ENCODE measurements around the gene CRISP2. TPM values are rescaled to one million over a fixed set of nuclear protein-coding genes. Genes with fewer than 3 reads are reported as not detected.
"Not testable (repeated sequence)": the region's sequence is repeated elsewhere in the genome, so short reads cannot be mapped to it uniquely, and the experiment has no call there.

CRISP2 gene
- total RNA-seq: not detected

DNA sequence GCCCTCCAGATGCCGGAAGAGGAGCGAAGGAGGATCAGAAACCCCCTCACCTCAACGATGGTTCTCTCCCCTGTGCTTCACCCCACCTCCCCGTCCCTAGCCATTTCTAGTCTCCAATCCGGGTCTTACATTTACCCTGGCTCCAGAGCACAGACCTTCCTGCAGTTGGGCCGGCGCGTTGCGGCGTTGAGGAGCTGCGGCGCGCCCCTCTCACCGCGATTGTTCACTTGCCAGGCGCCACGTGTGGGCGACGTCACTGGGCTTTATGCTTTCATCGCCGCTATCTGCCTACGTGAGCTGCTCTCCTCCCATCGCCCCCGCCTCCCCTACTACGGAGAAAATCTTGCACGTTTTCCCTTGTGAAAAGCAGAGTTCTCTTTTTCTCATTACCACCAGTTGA, at the start of gene CRISP2:
Gene CRISP2, minus strand, starts transcription at position 198 of the 400 bp plus-strand sequence. CDS start 4,347 bp downstream, outside the sequence.
- Mint-ChIP-seq H3K4me3 (no peak within 1 kb of the TSS), H3K9me3 (peaks cover 3% of the 10 kb centered on the region), H3K4me1 (ENCODE audit: low read depth) (no peaks in the 10 kb centered on the region), H3K27me3 (no peaks in the 10 kb centered on the region), H3K36me3 (no peaks in the 10 kb centered on the region), H3K27ac (no peak within 1 kb of the TSS)
- DNase-seq: no peak
- intact Hi-C loops (cut with micrococcal nuclease): no loop called here
- ChIA-PET POLR2A (no interaction called here), CTCF (no interaction called here)

DNA sequence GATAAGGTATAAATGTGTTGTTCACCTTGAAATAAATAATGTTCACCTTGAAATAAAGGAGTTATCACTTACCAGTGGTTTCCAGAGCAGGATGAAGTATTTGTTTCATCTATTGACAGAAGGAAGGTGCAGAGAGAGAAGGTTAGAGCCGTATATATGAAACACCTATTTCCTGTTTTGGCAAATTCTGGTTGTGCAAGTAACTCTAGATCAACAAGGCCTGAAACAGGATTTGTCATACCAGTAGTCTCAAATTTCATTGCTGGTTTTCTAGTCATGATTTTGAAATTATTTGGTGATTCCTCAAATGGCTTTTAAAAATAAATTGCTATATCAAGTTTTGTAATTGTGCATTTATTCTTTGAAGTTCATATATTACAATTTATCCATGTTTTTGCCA, 30.9 kb upstream of the CRISP2 start, which contains the start of gene CRISP3:
Gene CRISP3, minus strand, starts transcription at position 130 of the 400 bp plus-strand sequence. Its CDS starts 21 bp downstream, at position 109.
- intact Hi-C loops (cut with micrococcal nuclease): no loop called here
- ChIA-PET CTCF (no interaction called here), POLR2A (no interaction called here)
- H3K4me1 Mint-ChIP-seq (ENCODE audit: low read depth): no peaks in the 10 kb centered on the region
- no peaks in the 10 kb centered on the region for H3K36me3 Mint-ChIP-seq
- no peaks in the 10 kb centered on the region for H3K27me3 Mint-ChIP-seq
- no peak within 1 kb of the TSS for H3K27ac Mint-ChIP-seq
- no peaks in the 10 kb centered on the region for H3K9me3 Mint-ChIP-seq
- no peak within 1 kb of the TSS for H3K4me3 Mint-ChIP-seq
- no peak for DNase-seq

- no peak overlapping the region for H3K4me3 Mint-ChIP-seq
- CTCF ChIA-PET: no interaction called here
- H3K27me3 Mint-ChIP-seq: no peaks in the 10 kb centered on the region
- H3K27ac Mint-ChIP-seq: no peak overlapping the region
- no peaks in the 10 kb centered on the region for H3K9me3 Mint-ChIP-seq
- intact Hi-C loops (cut with micrococcal nuclease): no loop called here
- H3K4me1 Mint-ChIP-seq (ENCODE audit: low read depth): no peaks in the 10 kb centered on the region
- POLR2A ChIA-PET: no interaction called here
- no peaks in the 10 kb centered on the region for H3K36me3 Mint-ChIP-seq
- DNase-seq: no peak
Observed at GRCh38 chr6:49743429-49743828, 30.1 kb upstream of the CRISP2 start.

GRCh38 chr6:49739423-49739822, 26.1 kb upstream of the CRISP2 start:
- no peaks in the 10 kb centered on the region for H3K36me3 Mint-ChIP-seq
- H3K27ac Mint-ChIP-seq: no peak overlapping the region
- intact Hi-C loops (cut with micrococcal nuclease): no loop called here
- ChIA-PET POLR2A (no interaction called here), CTCF (no interaction called here)
- no peak overlapping the region for H3K4me3 Mint-ChIP-seq
- DNase-seq: no peak
- no peaks in the 10 kb centered on the region for H3K27me3 Mint-ChIP-seq
- H3K4me1 Mint-ChIP-seq (ENCODE audit: low read depth): no peaks in the 10 kb centered on the region
- H3K9me3 Mint-ChIP-seq: no peaks in the 10 kb centered on the region

DNA sequence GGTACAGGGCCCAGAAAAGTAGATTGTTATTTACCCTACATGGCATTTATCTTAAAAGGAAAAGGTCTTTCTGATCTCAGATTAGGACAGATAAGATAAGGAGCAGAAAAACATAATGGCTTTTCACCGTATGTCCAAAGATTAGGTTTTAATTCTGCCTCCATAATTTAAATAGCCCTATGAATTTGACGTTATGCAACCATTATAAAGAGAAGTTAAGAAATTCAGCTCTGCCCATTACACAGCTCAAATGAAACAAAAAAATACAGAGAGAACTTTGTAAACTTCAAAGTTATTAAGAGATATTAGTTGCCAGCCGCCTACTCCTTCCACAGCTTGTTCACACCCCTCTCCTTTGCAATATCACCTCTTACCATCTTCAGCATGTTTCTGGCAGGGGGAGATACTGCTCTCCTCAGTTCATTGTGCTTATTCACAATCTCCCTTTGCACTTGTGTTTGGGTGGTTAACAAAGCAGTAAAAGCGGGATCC, 22.7 kb upstream of the CRISP2 start:
- H3K4me3 Mint-ChIP-seq: no peak overlapping the region
- CTCF ChIA-PET: no interaction called here
- intact Hi-C loops (cut with micrococcal nuclease): no loop called here
- H3K36me3 Mint-ChIP-seq: no peaks in the 10 kb centered on the region
- H3K4me1 Mint-ChIP-seq (ENCODE audit: low read depth): no peaks in the 10 kb centered on the region
- no peak overlapping the region for H3K27ac Mint-ChIP-seq
- H3K9me3 Mint-ChIP-seq: no peaks in the 10 kb centered on the region
- POLR2A ChIA-PET: no interaction called here
- H3K27me3 Mint-ChIP-seq: no peaks in the 10 kb centered on the region
- DNase-seq: no peak

GRCh38 chr6:49733680-49734079, 20.3 kb upstream of the CRISP2 start:
- intact Hi-C loops (cut with micrococcal nuclease): no loop called here
- H3K36me3 Mint-ChIP-seq: no peaks in the 10 kb centered on the region
- no peaks in the 10 kb centered on the region for H3K4me1 Mint-ChIP-seq (ENCODE audit: low read depth)
- CTCF ChIA-PET: no interaction called here
- no peak for DNase-seq
- POLR2A ChIA-PET: no interaction called here
- H3K27ac Mint-ChIP-seq: no peak overlapping the region
- no peak overlapping the region for H3K4me3 Mint-ChIP-seq
- no peaks in the 10 kb centered on the region for H3K9me3 Mint-ChIP-seq
- no peaks in the 10 kb centered on the region for H3K27me3 Mint-ChIP-seq

- Mint-ChIP-seq H3K9me3 (no peaks in the 10 kb centered on the region), H3K4me1 (ENCODE audit: low read depth) (no peaks in the 10 kb centered on the region), H3K36me3 (no peaks in the 10 kb centered on the region), H3K27me3 (no peaks in the 10 kb centered on the region), H3K4me3 (no peak overlapping the region), H3K27ac (no peak overlapping the region)
- DNase-seq: no peak
- intact Hi-C loops (cut with micrococcal nuclease): no loop called here
- CTCF ChIA-PET: no interaction called here
- POLR2A ChIA-PET: no interaction called here
Observed at GRCh38 chr6:49732781-49733180, 19.4 kb upstream of the CRISP2 start.

DNA sequence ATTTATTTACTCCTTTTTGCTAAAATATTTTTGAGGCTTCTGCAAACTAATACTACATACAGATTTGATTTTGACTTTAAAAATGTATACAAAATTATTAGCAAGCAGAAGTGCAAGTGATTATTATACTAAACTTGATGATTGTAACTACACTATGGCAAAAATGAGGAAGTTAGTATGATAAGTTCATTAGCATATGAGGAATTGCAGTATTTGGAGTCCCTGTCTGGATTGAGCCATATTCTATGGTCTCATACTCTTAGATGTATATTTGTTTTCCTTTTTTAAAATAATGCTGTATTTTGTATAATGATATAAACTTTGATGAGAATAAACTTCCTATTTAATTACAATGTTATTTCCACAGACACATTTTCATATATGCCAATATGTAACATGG, 16.9 kb upstream of the CRISP2 start:
- H3K4me3 Mint-ChIP-seq: no peak overlapping the region
- POLR2A ChIA-PET: no interaction called here
- H3K27ac Mint-ChIP-seq: no peak overlapping the region
- no peaks in the 10 kb centered on the region for H3K27me3 Mint-ChIP-seq
- no peaks in the 10 kb centered on the region for H3K36me3 Mint-ChIP-seq
- CTCF ChIA-PET: no interaction called here
- intact Hi-C loops (cut with micrococcal nuclease): no loop called here
- no peaks in the 10 kb centered on the region for H3K4me1 Mint-ChIP-seq (ENCODE audit: low read depth)
- no peak for DNase-seq
- no peaks in the 10 kb centered on the region for H3K9me3 Mint-ChIP-seq

DNA sequence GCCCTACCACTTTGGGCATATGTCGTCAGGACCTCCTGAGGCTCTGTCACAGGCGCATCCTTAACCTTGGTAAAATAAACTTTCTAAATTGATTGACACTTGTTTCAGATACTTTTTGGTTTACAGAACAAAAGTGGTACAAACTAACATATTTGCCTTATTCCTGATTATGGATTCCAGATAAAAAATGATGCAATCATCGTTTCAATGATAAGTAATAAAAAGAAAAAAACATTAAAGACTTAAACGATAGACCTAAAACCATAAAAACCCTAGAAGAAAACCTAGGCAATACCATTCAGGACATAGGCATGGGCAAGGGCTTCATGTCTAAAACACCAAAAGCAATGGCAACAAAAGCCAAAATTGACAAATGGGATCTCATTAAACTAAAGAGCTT, 10.6 kb upstream of the CRISP2 start:
- DNase-seq; POLR2A ChIA-PET; H3K4me3 Mint-ChIP-seq; intact Hi-C loops (cut with micrococcal nuclease); CTCF ChIA-PET; H3K27me3 Mint-ChIP-seq; H3K27ac Mint-ChIP-seq; H3K4me1 Mint-ChIP-seq (ENCODE audit: low read depth); H3K36me3 Mint-ChIP-seq: not testable (repeated sequence)
- peaks cover 10% of the 10 kb centered on the region for H3K9me3 Mint-ChIP-seq

DNA sequence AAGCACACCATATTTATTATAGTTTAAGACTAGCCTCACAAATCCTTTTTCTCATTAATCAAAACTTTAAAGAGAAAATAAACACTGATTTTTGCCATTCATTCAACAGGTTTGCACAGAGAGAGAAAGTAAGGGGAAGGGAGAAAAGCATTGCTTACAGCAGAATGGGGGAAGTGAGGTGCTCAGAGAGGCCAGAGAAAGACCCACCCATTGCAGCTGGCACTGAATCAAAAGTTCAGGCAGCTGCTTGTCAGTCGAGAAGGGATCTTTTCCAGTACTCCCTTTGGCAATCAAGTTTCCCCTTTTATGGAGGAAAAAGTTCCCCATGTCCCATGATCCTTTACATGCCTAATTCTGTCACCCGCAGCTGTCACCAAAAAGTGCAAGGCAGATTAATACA, 8.0 kb upstream of the CRISP2 start:
- Mint-ChIP-seq H3K4me1 (ENCODE audit: low read depth) (no peaks in the 10 kb centered on the region), H3K36me3 (no peaks in the 10 kb centered on the region), H3K9me3 (peaks cover 13% of the 10 kb centered on the region), H3K27ac (no peak overlapping the region), H3K27me3 (no peaks in the 10 kb centered on the region), H3K4me3 (no peak overlapping the region)
- ChIA-PET CTCF (no interaction called here), POLR2A (no interaction called here)
- no peak for DNase-seq
- intact Hi-C loops (cut with micrococcal nuclease): no loop called here

- no peak for DNase-seq
- Mint-ChIP-seq H3K4me3 (no peak overlapping the region), H3K9me3 (peaks cover 13% of the 10 kb centered on the region), H3K27me3 (no peaks in the 10 kb centered on the region), H3K4me1 (ENCODE audit: low read depth) (no peaks in the 10 kb centered on the region), H3K27ac (no peak overlapping the region), H3K36me3 (no peaks in the 10 kb centered on the region)
- ChIA-PET CTCF (no interaction called here), POLR2A (no interaction called here)
- intact Hi-C loops (cut with micrococcal nuclease): no loop called here
Observed at GRCh38 chr6:49720372-49720771, 7.0 kb upstream of the CRISP2 start.

DNA sequence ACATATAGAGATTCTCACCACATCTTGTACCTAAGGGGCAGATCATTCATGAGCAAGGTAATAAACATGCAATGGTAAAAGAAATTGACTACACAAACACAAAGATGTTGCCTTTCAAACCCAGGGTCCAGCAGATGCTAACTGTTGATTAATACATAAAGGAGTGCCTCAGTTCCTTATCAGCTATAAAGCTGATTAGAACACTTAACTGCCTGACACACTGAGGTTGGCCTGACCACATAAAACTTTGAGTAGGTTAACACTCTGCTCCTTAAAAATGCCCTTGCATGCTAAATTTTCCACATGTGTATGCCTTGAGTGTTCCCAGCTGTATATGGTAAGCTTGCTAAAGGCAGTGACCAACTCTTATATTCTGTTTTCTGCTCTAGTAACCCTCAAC, 14.9 kb downstream of the CRISP2 start:
- Mint-ChIP-seq H3K4me3 (no peak overlapping the region), H3K9me3 (peaks cover 16% of the 10 kb centered on the region), H3K4me1 (ENCODE audit: low read depth) (no peaks in the 10 kb centered on the region), H3K27me3 (no peaks in the 10 kb centered on the region), H3K27ac (no peak overlapping the region), H3K36me3 (no peaks in the 10 kb centered on the region)
- ChIA-PET POLR2A (no interaction called here), CTCF (no interaction called here)
- DNase-seq: no peak
- intact Hi-C loops (cut with micrococcal nuclease): no loop called here

GRCh38 chr6:49693512-49693911, 19.8 kb downstream of the CRISP2 start:
- Mint-ChIP-seq H3K27ac (no peak overlapping the region), H3K36me3 (no peaks in the 10 kb centered on the region), H3K4me3 (no peak overlapping the region), H3K9me3 (peaks cover 27% of the 10 kb centered on the region), H3K4me1 (ENCODE audit: low read depth) (no peaks in the 10 kb centered on the region), H3K27me3 (no peaks in the 10 kb centered on the region)
- no peak for DNase-seq
- intact Hi-C loops (cut with micrococcal nuclease): no loop called here
- CTCF ChIA-PET: no interaction called here
- POLR2A ChIA-PET: no interaction called here

- H3K27ac Mint-ChIP-seq: no peak overlapping the region
- ChIA-PET CTCF (no interaction called here), POLR2A (no interaction called here)
- intact Hi-C loops (cut with micrococcal nuclease): no loop called here
- no peaks in the 10 kb centered on the region for H3K36me3 Mint-ChIP-seq
- H3K9me3 Mint-ChIP-seq: peaks cover 27% of the 10 kb centered on the region
- H3K4me1 Mint-ChIP-seq (ENCODE audit: low read depth): no peaks in the 10 kb centered on the region
- no peak overlapping the region for H3K4me3 Mint-ChIP-seq
- DNase-seq: no peak
- H3K27me3 Mint-ChIP-seq: no peaks in the 10 kb centered on the region
Observed at GRCh38 chr6:49692534-49692933, 20.8 kb downstream of the CRISP2 start.
